ENCODE measurements around the gene SYNE2. TPM values are rescaled to one million over a fixed set of nuclear protein-coding genes. Genes with fewer than 3 reads are reported as not detected.
A peak's percentile ranks its signal among the peaks of the same experiment; 100 is the strongest.

SYNE2 gene
- total RNA-seq, 1 experiment from 2014 or later, result 71.1 TPM

- H3K4me3 Mint-ChIP-seq, result no peak overlapping the region
- CTCF ChIA-PET, result no interaction called here
- H3K27me3 Mint-ChIP-seq (ENCODE audit: low read depth), result no peaks in the 10 kb centered on the region
- DNase-seq (ENCODE audit: low spot score) (no peak), ATAC-seq (no peak)
- POLR2A ChIA-PET, result no interaction called here
- TF ChIP-seq, protein P1, sequence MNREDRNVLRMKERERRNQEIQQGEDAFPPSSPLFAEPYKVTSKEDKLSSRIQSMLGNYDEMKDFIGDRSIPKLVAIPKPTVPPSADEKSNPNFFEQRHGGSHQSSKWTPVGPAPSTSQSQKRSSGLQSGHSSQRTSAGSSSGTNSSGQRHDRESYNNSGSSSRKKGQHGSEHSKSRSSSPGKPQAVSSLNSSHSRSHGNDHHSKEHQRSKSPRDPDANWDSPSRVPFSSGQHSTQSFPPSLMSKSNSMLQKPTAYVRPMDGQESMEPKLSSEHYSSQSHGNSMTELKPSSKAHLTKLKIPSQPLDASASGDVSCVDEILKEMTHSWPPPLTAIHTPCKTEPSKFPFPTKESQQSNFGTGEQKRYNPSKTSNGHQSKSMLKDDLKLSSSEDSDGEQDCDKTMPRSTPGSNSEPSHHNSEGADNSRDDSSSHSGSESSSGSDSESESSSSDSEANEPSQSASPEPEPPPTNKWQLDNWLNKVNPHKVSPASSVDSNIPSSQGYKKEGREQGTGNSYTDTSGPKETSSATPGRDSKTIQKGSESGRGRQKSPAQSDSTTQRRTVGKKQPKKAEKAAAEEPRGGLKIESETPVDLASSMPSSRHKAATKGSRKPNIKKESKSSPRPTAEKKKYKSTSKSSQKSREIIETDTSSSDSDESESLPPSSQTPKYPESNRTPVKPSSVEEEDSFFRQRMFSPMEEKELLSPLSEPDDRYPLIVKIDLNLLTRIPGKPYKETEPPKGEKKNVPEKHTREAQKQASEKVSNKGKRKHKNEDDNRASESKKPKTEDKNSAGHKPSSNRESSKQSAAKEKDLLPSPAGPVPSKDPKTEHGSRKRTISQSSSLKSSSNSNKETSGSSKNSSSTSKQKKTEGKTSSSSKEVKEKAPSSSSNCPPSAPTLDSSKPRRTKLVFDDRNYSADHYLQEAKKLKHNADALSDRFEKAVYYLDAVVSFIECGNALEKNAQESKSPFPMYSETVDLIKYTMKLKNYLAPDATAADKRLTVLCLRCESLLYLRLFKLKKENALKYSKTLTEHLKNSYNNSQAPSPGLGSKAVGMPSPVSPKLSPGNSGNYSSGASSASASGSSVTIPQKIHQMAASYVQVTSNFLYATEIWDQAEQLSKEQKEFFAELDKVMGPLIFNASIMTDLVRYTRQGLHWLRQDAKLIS (CRISPR knock-in tag; IDR thresholded peaks at IDR 0.05; ENCODE audit: borderline replicate concordance), result no peak
- TF ChIP-seq STAT6 (CRISPR knock-in tag; conservative IDR thresholded peaks at IDR 0.05; ENCODE audit: low read depth) (no peak), RELA (CRISPR knock-in tag; IDR thresholded peaks at IDR 0.05; ENCODE audit: borderline replicate concordance) (no peak), HMGXB4 (CRISPR knock-in tag; IDR thresholded peaks at IDR 0.05) (no peak)
- TF ChIP-seq, protein P2, sequence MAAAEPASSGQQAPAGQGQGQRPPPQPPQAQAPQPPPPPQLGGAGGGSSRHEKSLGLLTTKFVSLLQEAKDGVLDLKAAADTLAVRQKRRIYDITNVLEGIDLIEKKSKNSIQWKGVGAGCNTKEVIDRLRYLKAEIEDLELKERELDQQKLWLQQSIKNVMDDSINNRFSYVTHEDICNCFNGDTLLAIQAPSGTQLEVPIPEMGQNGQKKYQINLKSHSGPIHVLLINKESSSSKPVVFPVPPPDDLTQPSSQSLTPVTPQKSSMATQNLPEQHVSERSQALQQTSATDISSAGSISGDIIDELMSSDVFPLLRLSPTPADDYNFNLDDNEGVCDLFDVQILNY (CRISPR knock-in tag; IDR thresholded peaks at IDR 0.05), result no peak
- 0 out of 2 replicates have a peak, but pooled peaks cover 5% of the 10 kb centered on the region for H3K4me1 Mint-ChIP-seq
- H3K36me3 Mint-ChIP-seq, result no peaks in the 10 kb centered on the region
- no peaks in the 10 kb centered on the region for H3K9me3 Mint-ChIP-seq
- H3K27ac Mint-ChIP-seq, result no peak overlapping the region
Measured at GRCh38 chr14:63833728-63834127, 19.1 kb upstream of the SYNE2 start.

DNA sequence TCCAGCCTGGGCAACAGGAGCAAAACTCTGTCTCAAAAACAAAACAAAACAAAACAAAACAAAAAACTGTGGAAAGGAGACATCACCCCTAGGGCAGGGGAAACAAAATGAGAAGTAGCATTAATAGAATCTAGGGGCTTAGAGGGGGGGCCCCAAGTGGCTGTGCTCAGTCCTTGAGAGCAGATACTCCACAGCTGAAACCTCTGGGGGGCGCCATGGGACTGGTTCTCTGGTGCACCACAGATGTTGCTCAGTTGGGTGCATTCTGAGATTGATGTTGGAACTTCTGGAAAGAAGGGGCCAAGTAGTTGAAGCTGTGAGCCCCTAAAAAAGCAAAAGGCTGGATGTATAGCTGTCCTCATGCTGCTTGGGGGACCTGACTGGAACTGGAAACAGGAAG, 11.8 kb upstream of the SYNE2 start:
- H3K4me1 Mint-ChIP-seq, result 0 out of 2 replicates have a peak, but pooled peaks cover 5% of the 10 kb centered on the region
- ATAC-seq, result peak; percentile 80
- no peak overlapping the region for H3K4me3 Mint-ChIP-seq
- DNase-seq (ENCODE audit: low spot score), result peak; percentile 75
- ChIA-PET CTCF (interaction anchor here (0.7 to 1.1 kb wide), 5 partner anchors 51 to 455 kb away, joined by 3 to 4 read pairs (median 3); no protein-coding TSS in a partner anchor), POLR2A (no interaction called here)
- H3K36me3 Mint-ChIP-seq, result peaks cover 13% of the 10 kb centered on the region
- no peak overlapping the region for H3K27ac Mint-ChIP-seq
- H3K27me3 Mint-ChIP-seq (ENCODE audit: low read depth), result peaks cover 3% of the 10 kb centered on the region; the same call in 1 of the 2 replicates
- peak; percentile 48 for TF ChIP-seq CTCF (IDR thresholded peaks at IDR 0.05)
- no peak for TF ChIP-seq TEAD1 (CRISPR knock-in tag; IDR thresholded peaks at IDR 0.05)
- no peak for TF ChIP-seq ZNF425 (CRISPR knock-in tag; conservative IDR thresholded peaks at IDR 0.05)
- H3K9me3 Mint-ChIP-seq, result peaks cover 16% of the 10 kb centered on the region
